Retina (tissue), 1 donor: ENCODE results near the gene PPHLN1.

ENCODE experiments used
- DNase-seq: peaks from one replicate; pipeline ENCODE4 v3.0.0-alpha.2; 2016

The PPHLN1 gene

GRCh38 chr12:42325653-42326474 lies at the start of gene PPHLN1, which contains the start of gene ZCRB1:
TSS of gene PPHLN1 (plus strand) at chr12:42326167. CDS start at chr12:42335903, 9,736 bp downstream.
TSS of gene ZCRB1 (minus strand) at chr12:42326094. CDS start at chr12:42324102, 1,992 bp downstream.
- peak; percentile 94 for DNase-seq

- DNase-seq, result no peak
These were observed 48.4 kb upstream of the PPHLN1 start for GRCh38 chr12:42277396-42278127.

GRCh38 chr12:42278128-42278510 lies 47.8 kb upstream of the PPHLN1 start:
- no peak for DNase-seq

GRCh38 chr12:42281278-42281677 lies 44.7 kb upstream of the PPHLN1 start:
- no peak for DNase-seq

- DNase-seq, result no peak
These were observed 44.1 kb upstream of the PPHLN1 start for GRCh38 chr12:42281844-42282243.

- DNase-seq, result no peak
These were observed 43.7 kb upstream of the PPHLN1 start for GRCh38 chr12:42282294-42282693.

GRCh38 chr12:42283739-42284138 lies 42.2 kb upstream of the PPHLN1 start:
- DNase-seq, result no peak

GRCh38 chr12:42284157-42284556 lies 41.8 kb upstream of the PPHLN1 start:
- no peak for DNase-seq

GRCh38 chr12:42284876-42285275 lies 41.1 kb upstream of the PPHLN1 start:
- no peak for DNase-seq

GRCh38 chr12:42285431-42285830 lies 40.5 kb upstream of the PPHLN1 start:
- no peak for DNase-seq

- no peak for DNase-seq
These were observed 39.2 kb upstream of the PPHLN1 start for GRCh38 chr12:42286741-42287140.

GRCh38 chr12:42288544-42288943 lies 37.4 kb upstream of the PPHLN1 start:
- no peak for DNase-seq

- DNase-seq, result no peak
These were observed 34.3 kb upstream of the PPHLN1 start for GRCh38 chr12:42291680-42292079.

GRCh38 chr12:42296503-42297109 lies 29.4 kb upstream of the PPHLN1 start:
- no peak for DNase-seq

GRCh38 chr12:42298887-42299286 lies 27.1 kb upstream of the PPHLN1 start:
- no peak for DNase-seq

GRCh38 chr12:42299392-42300308 lies 26.3 kb upstream of the PPHLN1 start:
- no peak for DNase-seq

GRCh38 chr12:42306297-42306696 lies 19.7 kb upstream of the PPHLN1 start:
- no peak for DNase-seq

GRCh38 chr12:42308390-42308789 lies 17.6 kb upstream of the PPHLN1 start:
- DNase-seq, result no peak

GRCh38 chr12:42309996-42310395 lies 16.0 kb upstream of the PPHLN1 start:
- DNase-seq, result no peak

- no peak for DNase-seq
These were observed 10.9 kb upstream of the PPHLN1 start for GRCh38 chr12:42315108-42315507.

GRCh38 chr12:42320796-42321195 lies 5.2 kb upstream of the PPHLN1 start:
- no peak for DNase-seq

GRCh38 chr12:42322567-42322966 lies 3.4 kb upstream of the PPHLN1 start:
- DNase-seq, result no peak

- no peak for DNase-seq
These were observed 2.1 kb upstream of the PPHLN1 start for GRCh38 chr12:42323856-42324255.
